NCI-H2196 (cell line): Measurements from ENCODE around the gene ACAD8.
A peak's percentile ranks its signal among the peaks of the same experiment; 100 is the strongest.
"Not testable (repeated sequence)": the region's sequence is repeated elsewhere in the genome, so short reads cannot be mapped to it uniquely, and the experiment has no call there.

Source experiments
- DNase-seq: peaks from one replicate; lab custom pipeline; 2025; ENCODE audit not compliant: unreplicated experiment; lab: John Stamatoyannopoulos, UW

ACAD8 gene

GRCh38 chr11:134238956-134239355 lies 14.4 kb upstream of the ACAD8 start:
- DNase-seq, result no peak

GRCh38 chr11:134240592-134240991 lies 12.8 kb upstream of the ACAD8 start:
- DNase-seq, result no peak

DNA sequence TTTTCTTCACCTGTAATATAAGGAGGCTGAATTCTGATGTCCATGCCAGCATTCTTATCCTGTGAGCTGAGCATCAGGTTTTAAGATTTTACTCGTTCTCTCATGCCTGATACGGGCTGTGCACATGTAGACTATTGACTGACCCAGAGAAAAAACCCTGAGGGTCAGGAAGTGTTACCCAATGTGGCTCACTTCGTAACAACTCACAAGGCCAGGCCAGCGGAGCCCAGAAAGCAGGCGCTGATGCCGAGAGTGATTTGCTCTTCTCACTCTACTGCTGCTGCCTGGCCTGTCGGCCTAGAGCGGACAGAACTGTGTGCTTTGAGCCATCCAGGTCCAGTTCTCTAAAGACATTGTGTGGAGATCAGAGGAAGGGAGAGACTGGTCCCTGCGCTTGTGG lies 11.0 kb upstream of the ACAD8 start:
- DNase-seq, result no peak

DNA sequence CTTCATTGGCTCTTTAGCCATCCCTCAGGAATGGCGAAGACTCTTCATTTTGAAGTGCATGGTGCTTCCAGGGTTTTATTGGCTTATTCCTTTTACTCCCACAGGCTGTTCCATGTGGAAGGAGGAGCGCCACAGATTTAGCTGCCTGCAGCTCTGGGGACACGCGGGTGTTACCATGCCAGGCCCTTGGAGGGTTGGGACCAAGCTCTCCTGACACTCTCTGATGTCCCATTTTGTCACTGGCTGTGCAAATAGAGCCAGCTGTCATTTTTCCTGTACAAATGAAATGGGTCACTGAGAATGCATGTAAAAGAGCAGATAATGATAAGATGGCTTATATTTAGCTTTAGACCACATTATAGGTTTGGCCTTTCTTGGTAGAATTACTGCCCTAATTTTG lies 9.5 kb upstream of the ACAD8 start:
- DNase-seq, result no peak

DNA sequence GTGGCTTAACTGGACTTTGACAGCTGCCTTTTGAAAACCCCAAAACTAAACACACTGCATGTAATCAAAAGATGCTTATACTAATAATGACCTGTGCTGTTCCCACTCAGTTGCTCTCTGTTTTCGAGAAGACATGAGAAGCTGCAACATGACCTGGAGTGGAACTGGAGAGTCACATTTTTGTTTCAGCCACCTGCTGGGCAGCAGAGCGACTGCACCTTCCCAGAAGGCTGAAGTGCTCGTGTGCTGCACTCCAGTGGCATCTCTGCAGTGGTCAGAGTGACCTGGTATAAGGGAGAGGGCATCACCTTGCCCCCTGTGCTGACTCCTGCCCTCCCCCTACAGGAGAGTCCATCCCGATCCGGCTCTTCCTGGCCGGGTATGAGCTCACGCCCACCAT lies 8.8 kb upstream of the ACAD8 start:
- DNase-seq, result peak; percentile 35

GRCh38 chr11:134245434-134245833 lies 7.9 kb upstream of the ACAD8 start:
- no peak for DNase-seq

GRCh38 chr11:134246100-134246499 lies 7.3 kb upstream of the ACAD8 start:
- DNase-seq, result no peak

- no peak for DNase-seq
Observed at GRCh38 chr11:134246678-134247077, 6.7 kb upstream of the ACAD8 start.

DNA sequence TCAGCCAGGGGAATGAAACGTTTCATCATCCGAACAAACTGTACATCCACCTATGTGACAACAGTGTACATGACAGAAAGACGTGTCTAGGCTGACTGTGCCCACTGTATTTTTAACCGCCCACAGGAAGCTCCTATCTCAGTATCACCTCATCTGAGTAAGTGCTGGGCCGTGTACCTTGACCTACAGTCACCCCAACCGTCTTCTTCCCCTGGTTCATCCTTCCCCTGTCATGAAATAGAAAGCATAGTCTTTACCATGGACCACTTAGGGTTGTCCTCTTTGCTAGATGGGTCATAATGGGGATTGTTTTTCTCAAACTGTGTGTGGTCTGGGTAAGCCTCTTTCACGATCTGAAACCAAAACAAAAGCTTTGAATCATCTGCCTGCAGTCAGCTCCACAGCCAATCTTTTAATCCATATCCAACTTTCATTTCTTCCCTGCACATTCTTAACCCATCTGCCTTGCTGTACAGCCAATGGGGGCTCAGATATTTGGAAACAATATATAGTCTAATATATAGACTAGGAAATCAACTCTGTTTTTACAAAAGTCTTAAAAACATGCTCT lies 4.4 kb upstream of the ACAD8 start:
- no peak for DNase-seq

DNA sequence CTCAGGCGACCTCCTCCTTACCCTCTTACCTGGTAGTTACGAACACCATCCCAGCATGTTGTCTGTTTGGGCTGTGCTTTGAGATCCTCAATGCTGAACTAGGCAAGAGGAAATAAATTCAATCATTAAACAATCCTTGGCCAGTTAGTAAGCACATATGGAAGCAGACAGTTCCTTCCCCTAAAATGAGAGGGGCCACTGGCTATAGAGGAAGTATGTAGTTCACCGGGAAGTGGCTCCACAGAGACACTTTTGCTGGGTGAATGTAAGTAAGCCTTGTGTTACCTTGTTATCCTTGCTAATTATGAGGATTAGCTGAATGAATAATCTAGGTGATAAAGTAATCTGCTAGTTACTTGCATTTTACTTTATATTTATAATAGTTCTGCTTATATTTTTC lies 3.1 kb upstream of the ACAD8 start:
- DNase-seq, result no peak

DNA sequence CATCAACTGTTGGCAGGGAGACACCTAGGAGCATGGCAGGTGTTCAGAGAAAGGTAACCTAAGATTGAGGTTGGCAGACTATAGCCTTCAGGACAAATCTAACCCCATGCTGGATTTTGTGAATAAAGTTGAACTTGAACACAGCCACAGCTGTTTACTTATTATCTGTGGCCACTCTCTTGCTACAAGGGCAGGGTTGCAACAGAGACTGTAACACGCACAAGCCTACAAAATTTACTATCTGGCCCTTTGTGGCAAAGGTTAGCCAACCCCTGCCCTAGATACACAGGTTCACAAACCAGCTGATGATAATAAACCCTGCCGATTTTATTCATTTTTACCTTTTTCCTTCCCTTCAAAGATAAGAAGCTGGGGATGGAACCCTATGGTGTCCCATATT lies 2.7 kb upstream of the ACAD8 start:
- DNase-seq, result no peak

- DNase-seq, result no peak
Observed at GRCh38 chr11:134252346-134253187, 801 bp upstream of the ACAD8 start.

DNA sequence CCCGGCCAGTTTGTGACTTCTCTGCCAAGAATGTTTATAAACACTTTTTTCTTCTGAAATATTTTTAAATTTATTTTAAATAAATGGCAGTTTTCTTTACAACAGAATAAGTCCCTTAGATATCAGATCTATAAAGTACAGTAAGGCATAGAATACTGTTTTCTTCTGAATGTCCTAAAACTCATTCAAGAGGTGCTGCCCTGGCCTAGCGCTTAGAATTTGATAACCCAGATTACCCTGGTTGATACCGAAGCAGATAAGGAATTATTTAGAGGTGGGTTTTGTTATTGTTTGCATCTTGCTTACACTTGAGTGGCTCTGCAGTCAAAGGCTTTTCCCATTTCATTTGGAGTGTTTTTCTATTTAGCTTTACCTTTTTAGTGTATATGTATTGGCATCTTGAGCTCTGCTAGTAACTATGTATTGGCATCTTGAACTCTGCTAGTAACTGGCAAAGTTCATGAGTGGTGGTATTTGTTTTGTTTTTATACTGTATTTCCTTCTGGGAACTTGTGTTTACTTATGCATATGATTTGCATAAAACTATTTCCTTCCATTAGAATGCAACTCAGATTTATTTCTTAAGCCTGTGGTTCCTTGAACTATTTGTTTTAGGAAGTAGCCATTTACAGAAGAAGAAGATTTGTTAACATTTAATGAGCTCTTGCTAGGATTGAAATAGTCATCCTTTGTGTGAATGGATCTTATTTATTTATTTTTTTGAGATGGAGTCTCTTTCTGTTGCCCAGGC lies 1.2 kb downstream of the ACAD8 start:
- DNase-seq, result no peak

- DNase-seq, result not testable (repeated sequence)
Observed at GRCh38 chr11:134255184-134255561, 1.8 kb downstream of the ACAD8 start.

DNA sequence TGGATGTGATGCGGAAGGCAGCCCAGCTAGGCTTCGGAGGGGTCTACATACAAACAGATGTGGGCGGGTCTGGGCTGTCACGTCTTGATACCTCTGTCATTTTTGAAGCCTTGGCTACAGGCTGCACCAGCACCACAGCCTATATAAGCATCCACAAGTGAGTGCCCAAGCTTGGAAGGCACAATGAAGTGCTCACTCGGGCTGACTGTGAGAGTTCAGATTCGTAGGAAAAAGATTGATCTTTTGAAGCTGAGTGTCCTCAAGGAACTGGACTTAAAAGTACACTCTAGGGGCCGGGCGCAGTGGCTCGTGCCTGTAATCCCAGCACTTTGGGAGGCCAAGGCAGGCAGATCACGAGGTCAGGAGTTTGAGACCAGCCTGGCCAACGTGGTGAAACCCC lies 3.7 kb downstream of the ACAD8 start:
- no peak for DNase-seq

DNA sequence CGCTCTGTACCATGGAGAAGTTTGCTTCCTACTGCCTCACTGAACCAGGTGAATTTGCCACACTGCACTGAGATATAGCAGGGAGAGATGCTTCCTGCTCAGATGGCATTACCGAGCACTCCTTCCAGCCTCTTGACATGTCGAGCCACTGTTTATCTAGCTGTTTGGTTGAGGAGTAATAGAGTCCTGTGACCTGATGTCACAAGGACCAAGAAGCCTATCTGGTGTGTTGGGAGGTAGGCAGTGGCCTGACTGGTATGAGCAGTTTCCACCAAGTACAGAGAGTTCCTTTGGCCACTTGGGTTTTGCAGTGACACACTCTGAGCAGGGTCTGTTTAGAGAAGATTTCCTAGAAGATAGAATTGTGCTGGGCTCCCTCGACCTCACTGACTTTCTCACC lies 5.2 kb downstream of the ACAD8 start:
- no peak for DNase-seq

- no peak for DNase-seq
Observed at GRCh38 chr11:134260503-134260902, 7.1 kb downstream of the ACAD8 start.

- DNase-seq, result no peak
Observed at GRCh38 chr11:134260983-134261382, 7.6 kb downstream of the ACAD8 start.

DNA sequence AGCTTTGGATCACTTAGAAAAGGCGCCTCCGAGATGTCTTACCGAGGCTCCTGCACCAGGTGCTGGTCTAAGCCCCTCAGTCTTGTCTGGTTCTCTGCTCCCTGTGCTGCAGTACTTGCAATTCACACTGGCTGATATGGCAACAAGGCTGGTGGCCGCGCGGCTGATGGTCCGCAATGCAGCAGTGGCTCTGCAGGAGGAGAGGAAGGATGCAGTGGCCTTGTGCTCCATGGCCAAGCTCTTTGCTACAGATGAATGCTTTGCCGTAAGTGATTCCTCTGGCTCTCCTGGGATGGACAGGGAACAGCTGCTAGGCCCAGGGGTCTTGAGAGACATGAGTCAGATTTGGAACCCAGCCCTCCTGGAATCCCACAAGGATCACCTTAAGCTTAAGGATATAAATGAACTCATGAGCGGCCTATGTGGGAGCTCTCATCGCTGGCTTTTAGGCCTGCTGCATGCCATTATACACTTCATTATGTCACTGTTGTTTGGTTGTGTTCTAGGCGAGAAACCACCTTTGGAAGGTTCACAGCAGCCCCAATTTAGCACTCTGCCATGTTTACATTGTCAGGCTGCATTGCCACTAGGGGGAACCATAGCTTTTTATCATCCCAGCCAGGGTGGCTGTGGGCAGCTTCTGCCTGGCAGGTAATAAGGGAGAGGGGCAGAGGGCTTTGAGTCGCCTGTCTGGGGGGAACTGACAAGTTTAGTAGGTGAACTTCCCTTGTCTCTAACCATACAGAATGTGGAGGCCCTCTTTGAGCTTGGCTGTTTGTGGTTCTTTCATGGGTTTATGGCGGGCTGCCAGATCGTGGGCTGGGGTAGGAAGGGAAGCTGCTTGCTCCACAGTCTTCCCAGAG lies 8.5 kb downstream of the ACAD8 start:
- peak; percentile 29 for DNase-seq

DNA sequence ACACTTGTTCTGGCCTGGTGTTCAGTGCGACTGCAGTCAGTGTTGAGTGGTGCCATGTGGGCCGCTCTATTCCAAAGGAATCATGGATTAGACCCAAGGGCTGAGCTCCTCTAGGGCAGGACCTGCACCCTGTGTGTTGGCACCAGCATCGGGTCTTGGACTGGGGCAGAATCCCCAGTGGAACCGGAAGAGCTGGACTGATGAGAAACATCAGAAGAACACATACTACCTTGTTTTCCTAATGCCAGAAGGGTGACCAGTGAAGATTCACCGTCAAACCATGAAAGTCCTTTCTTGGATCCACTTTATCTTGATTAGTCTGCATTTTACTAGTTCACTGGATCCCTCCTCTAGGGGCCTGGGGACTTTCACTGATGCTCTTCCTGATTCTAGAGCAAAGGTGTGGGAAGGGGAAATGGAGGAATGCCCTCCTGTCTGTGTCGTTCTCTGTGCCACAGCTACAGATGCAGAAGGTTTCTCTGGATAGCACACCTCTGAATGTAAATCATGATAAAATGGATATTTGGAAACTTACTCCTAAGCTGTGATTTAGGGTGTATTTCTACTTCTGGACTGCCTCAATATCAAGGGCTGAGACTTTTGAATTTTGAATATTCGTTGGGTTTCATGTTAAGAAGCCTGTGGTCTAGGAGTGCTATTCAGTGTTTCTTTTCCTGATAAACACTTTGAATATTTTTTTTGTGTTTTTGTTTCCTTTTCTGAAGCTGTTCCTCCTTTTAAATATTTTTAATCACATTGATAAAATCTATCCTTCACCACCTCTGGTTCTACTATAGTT lies 11.8 kb downstream of the ACAD8 start:
- DNase-seq, result no peak
